PFSK-1 (cell line): Measurements from ENCODE around the gene TARDBP.

Source experiments
- FOXP2 ChIP-seq: optimal IDR thresholded peaks from 2 replicates; pipeline ENCODE3; 2011; ENCODE audit warnings: borderline replicate concordance, control low read depth, inconsistent platforms; ENCODE audit not compliant: insufficient read depth; ENCODE audit errors: extremely low read length, extremely low read depth
- POLR2AphosphoS5 ChIP-seq: IDR thresholded peaks from 2 replicates; pipeline ENCODE4 v1.6.1; 2012; ENCODE audit warnings: low read depth, mild to moderate bottlenecking, control low read depth, low read length, moderate library complexity
- REST ChIP-seq, 2 experiments: IDR thresholded peaks; 2 replicates each; pipeline versions ENCODE4 v1.6.1 to v1.8.0; 2011 to 2012; ENCODE audit warnings: low read depth in 2 of 2, low read length in 2 of 2, control low read depth in 1 of 2, inconsistent platforms in 1 of 2, mild to moderate bottlenecking in 1 of 2, moderate library complexity in 1 of 2; ENCODE audit not compliant: insufficient read depth in 1 of 2
- SIN3A ChIP-seq: IDR thresholded peaks from 2 replicates; pipeline ENCODE4 v1.6.1; 2012; ENCODE audit warnings: mild to moderate bottlenecking, low read length, moderate library complexity, borderline replicate concordance; ENCODE audit not compliant: insufficient read depth
- TAF1 ChIP-seq: IDR thresholded peaks from 2 replicates; pipeline ENCODE4 v1.6.1; 2012; ENCODE audit warnings: low read length, control low read depth, borderline replicate concordance; ENCODE audit not compliant: insufficient read depth

The TARDBP gene

GRCh38 chr1:11064942-11065341, 52.5 kb downstream of the TARDBP start:
- no peak for TF ChIP-seq POLR2AphosphoS5
- no peak for TF ChIP-seq TAF1
- TF ChIP-seq FOXP2, result no peak
- no peak for TF ChIP-seq REST (IDR thresholded peaks at IDR 0.05; ENCODE audit: insufficient read depth in 1 of 2, low read depth in 2 of 2, low read length in 2 of 2)
- no peak for TF ChIP-seq SIN3A

GRCh38 chr1:11065796-11066195, 53.3 kb downstream of the TARDBP start:
- no peak for TF ChIP-seq TAF1
- no peak for TF ChIP-seq SIN3A
- no peak for TF ChIP-seq POLR2AphosphoS5
- TF ChIP-seq REST (IDR thresholded peaks at IDR 0.05; ENCODE audit: insufficient read depth in 1 of 2, low read depth in 2 of 2, low read length in 2 of 2), result no peak
- no peak for TF ChIP-seq FOXP2

- TF ChIP-seq TAF1, result no peak
- TF ChIP-seq SIN3A, result no peak
- no peak for TF ChIP-seq POLR2AphosphoS5
- TF ChIP-seq REST (IDR thresholded peaks at IDR 0.05; ENCODE audit: insufficient read depth in 1 of 2, low read depth in 2 of 2, low read length in 2 of 2), result no peak
- TF ChIP-seq FOXP2, result no peak
Measured at GRCh38 chr1:11067716-11068599, 55.5 kb downstream of the TARDBP start.

- TF ChIP-seq POLR2AphosphoS5 (no peak), FOXP2 (no peak), SIN3A (no peak), REST (IDR thresholded peaks at IDR 0.05; ENCODE audit: insufficient read depth in 1 of 2, low read depth in 2 of 2, low read length in 2 of 2) (no peak), TAF1 (no peak)
Measured at GRCh38 chr1:11068600-11069473, 56.4 kb downstream of the TARDBP start.
